Chondrocyte (in vitro differentiated cells): Measurements from ENCODE around the gene PFDN4. TPM values are rescaled to one million over a fixed set of nuclear protein-coding genes. Genes with fewer than 3 reads are reported as not detected.

Source experiments
- DNase-seq: peaks from one replicate; pipeline ENCODE4 v3.0.0; 2021; ENCODE audit warnings: mixed read lengths, low spot score
- H3K27ac Mint-ChIP-seq: one replicate; pipeline ENCODE4 v1.8.0; 2021; ENCODE audit warnings: mild to moderate bottlenecking, moderate library complexity, mixed read lengths; ENCODE audit not compliant: unreplicated experiment
- H3K27me3 Mint-ChIP-seq: 2 replicates; pipeline ENCODE4 v1.8.0; 2021; ENCODE audit warnings: low read depth, mixed read lengths
- H3K36me3 Mint-ChIP-seq: 2 replicates; pipeline ENCODE4 v1.8.0; 2021; ENCODE audit warnings: low read depth, mixed read lengths
- H3K4me1 Mint-ChIP-seq: 2 replicates; pipeline ENCODE4 v1.8.0; 2021; ENCODE audit warnings: low read depth, mild to moderate bottlenecking, mixed read lengths
- H3K4me3 Mint-ChIP-seq: one replicate; pipeline ENCODE4 v1.8.0; 2021; ENCODE audit warnings: mild to moderate bottlenecking, moderate library complexity, mixed read lengths; ENCODE audit not compliant: unreplicated experiment
- H3K9me3 Mint-ChIP-seq: 2 replicates; pipeline ENCODE4 v1.8.0; 2021; ENCODE audit warnings: low read depth, mixed read lengths
- CTCF ChIP-seq: fragments of 200-600 bp; sonication (generic); IDR thresholded peaks from 2 replicates; pipeline ENCODE4 v1.5.0; 2021; ENCODE audit warnings: antibody characterized with exemption, mild to moderate bottlenecking, moderate library complexity
- total RNA-seq: library from RNA; stranded (reverse); gene quantifications from 3 replicates; pipeline ENCODE4 v1.2.1, GENCODE V29; 2021

Gene PFDN4
- total RNA-seq, 1 donor from 2014 or later: 18.6 TPM

GRCh38 chr20:54161008-54161820 lies 46.7 kb upstream of the PFDN4 start:
- Mint-ChIP-seq H3K4me1 (no peaks in the 10 kb centered on the region), H3K9me3 (no peaks in the 10 kb centered on the region), H3K36me3 (no peaks in the 10 kb centered on the region), H3K27ac (no peak overlapping the region), H3K27me3 (peaks cover 15% of the 10 kb centered on the region), H3K4me3 (no peak overlapping the region)
- no peak for TF ChIP-seq CTCF
- no peak for DNase-seq

DNA sequence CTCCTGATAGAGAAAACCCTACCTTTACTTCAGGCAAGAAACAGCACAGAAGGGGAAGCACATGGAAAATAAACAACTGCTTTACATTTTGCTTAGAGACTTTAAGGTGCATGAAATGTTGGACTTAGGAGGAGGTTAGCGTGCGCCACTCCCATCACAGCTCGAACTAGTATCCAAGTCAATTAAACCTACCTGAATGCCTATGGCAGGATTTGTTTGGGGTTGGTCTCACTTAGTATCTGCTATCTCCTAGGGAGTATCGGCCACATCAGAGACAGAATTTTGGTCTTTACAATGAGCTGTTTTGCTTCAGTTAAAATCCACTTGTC lies 46.1 kb upstream of the PFDN4 start:
- no peaks in the 10 kb centered on the region for H3K9me3 Mint-ChIP-seq
- DNase-seq: no peak
- H3K27me3 Mint-ChIP-seq: peaks cover 12% of the 10 kb centered on the region
- no peak overlapping the region for H3K4me3 Mint-ChIP-seq
- H3K4me1 Mint-ChIP-seq: no peaks in the 10 kb centered on the region
- no peak overlapping the region for H3K27ac Mint-ChIP-seq
- TF ChIP-seq CTCF: no peak
- H3K36me3 Mint-ChIP-seq: no peaks in the 10 kb centered on the region

DNA sequence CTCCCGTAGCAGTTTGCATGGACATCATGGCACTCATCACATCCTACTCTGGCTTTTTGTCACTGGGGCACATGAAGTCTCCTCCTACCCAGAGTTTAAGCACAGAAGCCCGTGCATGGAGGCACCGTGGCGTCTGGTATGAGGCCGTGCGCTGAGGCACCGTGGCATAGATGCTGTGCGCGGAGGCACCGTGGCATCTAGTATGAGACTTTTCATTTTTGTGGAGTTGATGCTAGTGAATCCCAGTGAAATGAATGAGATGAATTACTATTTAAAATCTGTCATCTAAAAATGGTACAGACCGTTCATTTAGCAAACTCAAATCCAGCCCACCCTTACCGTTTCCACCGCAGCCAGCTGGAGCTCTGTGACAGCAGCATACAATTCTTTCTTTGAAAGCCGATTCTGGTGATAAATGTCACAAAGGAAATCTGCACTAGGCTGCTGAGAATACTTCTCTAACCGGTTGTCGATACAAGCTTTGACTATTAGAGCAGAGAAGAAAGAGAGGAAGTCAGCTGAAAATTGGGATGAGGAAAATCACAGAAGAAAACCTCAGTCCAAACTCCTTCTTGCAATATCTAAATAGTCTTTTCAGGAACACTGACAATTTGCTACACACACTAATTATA lies 45.4 kb upstream of the PFDN4 start:
- Mint-ChIP-seq H3K9me3 (no peaks in the 10 kb centered on the region), H3K4me1 (no peaks in the 10 kb centered on the region), H3K27ac (no peak overlapping the region), H3K27me3 (peaks cover 11% of the 10 kb centered on the region), H3K36me3 (no peaks in the 10 kb centered on the region), H3K4me3 (no peak overlapping the region)
- TF ChIP-seq CTCF: no peak
- no peak for DNase-seq

DNA sequence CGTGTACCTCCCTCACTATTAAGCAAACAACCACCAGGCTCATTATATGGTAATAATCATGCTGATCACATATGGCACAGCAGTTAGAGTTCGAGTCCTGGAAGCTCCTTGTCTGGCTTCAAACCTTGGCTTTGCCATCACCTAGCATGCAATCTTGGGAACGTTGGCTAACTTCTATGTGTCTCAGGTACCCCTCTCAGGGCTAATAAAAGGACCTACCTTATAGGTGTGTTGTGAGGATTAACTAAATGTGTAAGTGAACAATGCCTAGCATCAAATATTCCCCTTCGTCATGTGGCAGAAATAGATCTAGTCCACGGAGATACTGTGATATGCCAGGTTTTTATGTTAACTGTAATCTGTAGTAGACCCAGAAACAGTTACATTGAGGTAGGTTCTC lies 44.5 kb upstream of the PFDN4 start:
- no peak overlapping the region for H3K27ac Mint-ChIP-seq
- no peaks in the 10 kb centered on the region for H3K36me3 Mint-ChIP-seq
- no peak for DNase-seq
- peaks cover 19% of the 10 kb centered on the region for H3K27me3 Mint-ChIP-seq
- H3K4me3 Mint-ChIP-seq: no peak overlapping the region
- no peak for TF ChIP-seq CTCF
- no peaks in the 10 kb centered on the region for H3K4me1 Mint-ChIP-seq
- no peaks in the 10 kb centered on the region for H3K9me3 Mint-ChIP-seq

DNA sequence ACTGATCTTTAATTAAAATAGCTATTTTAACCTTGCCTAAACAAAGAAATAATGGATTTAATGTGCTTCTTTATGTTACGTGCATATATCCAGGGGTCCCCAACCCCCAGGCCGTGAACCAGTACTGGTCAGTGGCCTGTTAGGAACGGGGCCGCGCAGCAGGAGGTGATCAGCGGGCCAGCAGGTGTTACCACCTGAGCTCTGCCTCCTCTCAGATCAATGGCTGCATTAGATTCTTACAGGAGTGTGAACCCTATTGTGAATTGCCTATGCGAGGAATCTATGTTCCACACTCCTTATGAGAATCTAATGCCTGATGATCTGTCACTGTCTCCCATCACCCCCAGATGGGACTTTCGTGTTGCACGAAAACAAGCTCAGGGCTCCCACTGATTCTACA lies 42.9 kb upstream of the PFDN4 start:
- no peaks in the 10 kb centered on the region for H3K9me3 Mint-ChIP-seq
- no peak for DNase-seq
- peaks cover 30% of the 10 kb centered on the region for H3K27me3 Mint-ChIP-seq
- H3K27ac Mint-ChIP-seq: no peak overlapping the region
- no peak overlapping the region for H3K4me3 Mint-ChIP-seq
- no peak for TF ChIP-seq CTCF
- H3K4me1 Mint-ChIP-seq: no peaks in the 10 kb centered on the region
- no peaks in the 10 kb centered on the region for H3K36me3 Mint-ChIP-seq
